Osteocyte (in vitro differentiated cells): Measurements from ENCODE around the gene STK32A. TPM values are rescaled to one million over a fixed set of nuclear protein-coding genes. Genes with fewer than 3 reads are reported as not detected.
"Not testable (repeated sequence)": the region's sequence is repeated elsewhere in the genome, so short reads cannot be mapped to it uniquely, and the experiment has no call there.

Experiments used
- DNase-seq: peaks from one replicate; pipeline ENCODE4 v3.0.0; 2021; ENCODE audit warnings: mixed read lengths; ENCODE audit not compliant: unreplicated experiment; ENCODE audit errors: extremely low spot score
- H3K27ac Mint-ChIP-seq: one replicate; pipeline ENCODE4 v1.8.0; 2021; ENCODE audit warnings: mild to moderate bottlenecking, mixed read lengths; ENCODE audit not compliant: unreplicated experiment
- H3K27me3 Mint-ChIP-seq: one replicate; pipeline ENCODE4 v1.8.0; 2021; ENCODE audit warnings: mixed read lengths; ENCODE audit not compliant: unreplicated experiment
- H3K36me3 Mint-ChIP-seq: one replicate; pipeline ENCODE4 v1.8.0; 2021; ENCODE audit warnings: mixed read lengths; ENCODE audit not compliant: unreplicated experiment
- H3K4me1 Mint-ChIP-seq: one replicate; pipeline ENCODE4 v1.8.0; 2021; ENCODE audit warnings: mixed read lengths; ENCODE audit not compliant: unreplicated experiment
- H3K4me3 Mint-ChIP-seq: one replicate; pipeline ENCODE4 v1.8.0; 2021; ENCODE audit warnings: mild to moderate bottlenecking, moderate library complexity, mixed read lengths; ENCODE audit not compliant: unreplicated experiment
- H3K9me3 Mint-ChIP-seq: one replicate; pipeline ENCODE4 v1.8.0; 2021; ENCODE audit warnings: mixed read lengths; ENCODE audit not compliant: unreplicated experiment
- total RNA-seq: library from RNA; stranded (reverse); gene quantifications from 2 replicates; pipeline ENCODE4 v1.2.1, GENCODE V29; 2021
- TF ChIP-seq, protein P1 (sequence below): fragments of 200-600 bp; sonication (generic); IDR thresholded peaks from 2 replicates; pipeline ENCODE4 v1.5.0; 2021; ENCODE audit warnings: antibody characterized with exemption, mild to moderate bottlenecking, moderate library complexity

The STK32A gene
- total RNA-seq, 1 donor from 2014 or later, result not detected

DNA sequence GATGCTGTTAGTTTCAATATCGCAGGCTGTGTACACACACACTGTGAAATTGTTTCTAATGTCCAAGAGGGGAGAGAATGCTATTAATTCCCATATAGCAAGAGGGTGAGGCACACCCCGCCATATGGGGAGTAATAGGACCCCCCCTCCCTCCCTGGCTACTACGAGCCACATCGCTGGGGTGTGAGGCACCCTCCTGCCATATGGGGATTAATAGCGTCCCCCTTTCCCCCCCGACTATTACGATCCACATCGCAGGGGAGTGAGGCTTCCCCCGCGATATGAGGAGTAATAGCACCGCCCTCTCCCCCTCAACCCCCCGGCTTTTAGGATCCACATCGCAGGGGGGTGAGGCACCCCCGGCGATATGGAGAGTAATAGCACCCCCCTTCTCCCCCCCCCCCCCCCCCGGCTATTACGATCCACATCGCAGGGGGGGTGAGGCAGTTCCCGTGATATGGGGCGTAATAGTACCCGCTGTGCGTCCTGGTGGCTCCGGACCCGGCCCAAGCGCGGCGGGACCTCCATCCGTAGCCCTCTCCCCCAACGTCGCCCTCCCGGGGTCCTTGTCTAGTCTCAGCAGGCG, 494 bp upstream of the STK32A start:
- Mint-ChIP-seq H3K4me3 (peak overlapping the region; percentile 61), H3K27me3 (peaks cover 59% of the 10 kb centered on the region), H3K36me3 (no peaks in the 10 kb centered on the region), H3K4me1 (peaks cover 5% of the 10 kb centered on the region), H3K9me3 (no peaks in the 10 kb centered on the region), H3K27ac (no peak overlapping the region)
- DNase-seq, result no peak
- TF ChIP-seq, protein P1, sequence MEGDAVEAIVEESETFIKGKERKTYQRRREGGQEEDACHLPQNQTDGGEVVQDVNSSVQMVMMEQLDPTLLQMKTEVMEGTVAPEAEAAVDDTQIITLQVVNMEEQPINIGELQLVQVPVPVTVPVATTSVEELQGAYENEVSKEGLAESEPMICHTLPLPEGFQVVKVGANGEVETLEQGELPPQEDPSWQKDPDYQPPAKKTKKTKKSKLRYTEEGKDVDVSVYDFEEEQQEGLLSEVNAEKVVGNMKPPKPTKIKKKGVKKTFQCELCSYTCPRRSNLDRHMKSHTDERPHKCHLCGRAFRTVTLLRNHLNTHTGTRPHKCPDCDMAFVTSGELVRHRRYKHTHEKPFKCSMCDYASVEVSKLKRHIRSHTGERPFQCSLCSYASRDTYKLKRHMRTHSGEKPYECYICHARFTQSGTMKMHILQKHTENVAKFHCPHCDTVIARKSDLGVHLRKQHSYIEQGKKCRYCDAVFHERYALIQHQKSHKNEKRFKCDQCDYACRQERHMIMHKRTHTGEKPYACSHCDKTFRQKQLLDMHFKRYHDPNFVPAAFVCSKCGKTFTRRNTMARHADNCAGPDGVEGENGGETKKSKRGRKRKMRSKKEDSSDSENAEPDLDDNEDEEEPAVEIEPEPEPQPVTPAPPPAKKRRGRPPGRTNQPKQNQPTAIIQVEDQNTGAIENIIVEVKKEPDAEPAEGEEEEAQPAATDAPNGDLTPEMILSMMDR, result no peak

DNA sequence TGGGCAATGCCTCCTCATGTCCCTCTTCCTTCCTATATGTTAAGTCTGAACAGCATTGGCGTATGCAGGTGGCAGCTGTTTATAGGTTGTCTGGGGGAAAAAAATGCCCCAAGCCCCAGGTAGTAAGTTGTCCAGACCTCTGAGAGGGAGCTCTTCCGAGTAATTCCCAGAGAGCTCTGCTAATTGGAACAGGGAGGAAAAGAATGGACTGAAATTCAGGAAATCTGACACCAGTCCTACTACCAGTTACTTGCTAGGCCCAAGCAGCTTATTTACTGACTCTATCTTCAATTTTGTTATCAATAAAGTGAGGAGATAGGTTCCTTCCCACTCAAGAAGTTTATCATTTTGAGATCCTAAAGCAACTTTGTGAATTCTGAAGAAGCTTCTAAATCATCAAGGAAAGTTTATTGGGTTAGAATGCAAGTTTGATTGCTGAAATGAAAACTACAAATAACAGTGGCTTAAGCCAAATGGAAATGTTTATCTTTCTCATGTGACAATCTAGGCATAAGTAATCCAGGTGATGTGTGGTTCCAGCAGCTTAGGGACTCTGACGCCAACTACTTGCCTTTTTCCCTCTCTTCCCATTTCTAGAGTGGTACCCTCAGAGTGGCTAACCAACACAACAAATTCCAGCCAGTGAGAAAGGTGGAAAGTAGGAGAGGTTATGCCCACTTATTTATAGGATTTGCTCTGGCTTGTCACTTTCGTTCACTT, 5.6 kb downstream of the STK32A start:
- no peaks in the 10 kb centered on the region for H3K4me1 Mint-ChIP-seq
- peaks cover 57% of the 10 kb centered on the region for H3K27me3 Mint-ChIP-seq
- no peaks in the 10 kb centered on the region for H3K9me3 Mint-ChIP-seq
- TF ChIP-seq, protein P1, result no peak
- DNase-seq, result no peak
- H3K27ac Mint-ChIP-seq, result no peak overlapping the region
- H3K4me3 Mint-ChIP-seq, result no peak overlapping the region
- no peaks in the 10 kb centered on the region for H3K36me3 Mint-ChIP-seq

DNA sequence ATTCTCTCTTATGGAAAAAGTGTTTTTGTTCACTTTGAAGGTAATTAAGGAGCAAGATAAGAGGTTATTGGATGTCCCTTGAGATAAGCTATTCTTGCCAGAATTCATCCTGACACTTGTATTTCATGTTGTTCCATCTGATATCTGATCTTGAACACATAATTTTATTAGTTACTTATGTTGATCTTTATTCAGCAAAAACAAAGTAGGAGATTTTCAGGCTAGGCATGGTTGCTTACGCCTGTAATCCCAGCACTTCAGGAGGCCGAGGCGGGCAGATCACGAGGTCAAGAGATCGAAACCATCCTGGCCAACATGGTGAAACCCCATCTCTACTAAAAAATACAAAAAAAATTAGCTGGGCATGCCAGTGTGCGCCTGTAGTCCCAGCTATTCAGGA, 8.4 kb downstream of the STK32A start:
- not testable (repeated sequence) for H3K9me3 Mint-ChIP-seq, H3K36me3 Mint-ChIP-seq, H3K4me3 Mint-ChIP-seq, DNase-seq, H3K4me1 Mint-ChIP-seq, H3K27ac Mint-ChIP-seq
- peaks cover 36% of the 10 kb centered on the region for H3K27me3 Mint-ChIP-seq

DNA sequence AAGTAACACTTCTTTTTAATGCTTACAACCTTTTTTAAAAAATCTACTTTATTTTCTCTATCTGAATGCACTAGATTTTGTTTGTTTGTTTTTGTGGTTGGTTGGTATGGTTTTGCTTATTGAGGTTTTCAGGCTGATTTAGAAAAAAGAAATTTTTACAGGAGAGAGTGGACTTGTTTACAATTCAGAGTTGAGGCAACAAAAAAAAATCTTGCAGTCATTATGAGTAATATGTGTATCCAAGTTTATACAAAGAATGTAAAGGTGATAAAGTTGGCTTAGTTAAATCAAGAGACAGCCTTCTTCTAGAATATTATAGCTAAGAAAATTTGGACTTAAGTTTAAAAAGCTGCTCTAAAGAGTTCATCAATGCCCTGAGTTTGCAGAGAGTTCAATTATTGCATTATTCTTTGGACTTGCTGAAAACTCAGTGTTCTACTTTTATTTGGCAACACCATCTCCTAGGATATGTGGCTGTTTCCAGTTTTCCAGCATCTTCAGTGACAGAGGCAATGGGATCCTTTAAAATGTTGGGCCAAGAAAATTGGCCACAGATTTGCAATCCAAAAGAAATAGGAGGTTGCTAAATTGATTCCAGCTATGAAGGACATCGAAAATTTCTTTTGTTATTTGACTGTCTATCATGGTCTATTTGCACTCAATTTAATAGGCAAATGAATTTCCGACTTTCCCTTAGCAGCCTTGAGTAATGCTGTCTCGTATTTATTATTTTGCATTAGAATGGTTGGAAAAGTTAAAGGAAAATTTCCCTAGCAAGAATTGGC, 10.7 kb downstream of the STK32A start:
- H3K27me3 Mint-ChIP-seq, result peaks cover 26% of the 10 kb centered on the region
- no peak overlapping the region for H3K4me3 Mint-ChIP-seq
- H3K4me1 Mint-ChIP-seq, result no peaks in the 10 kb centered on the region
- no peak overlapping the region for H3K27ac Mint-ChIP-seq
- H3K9me3 Mint-ChIP-seq, result no peaks in the 10 kb centered on the region
- DNase-seq, result no peak
- H3K36me3 Mint-ChIP-seq, result no peaks in the 10 kb centered on the region
- TF ChIP-seq, protein P1, result no peak

DNA sequence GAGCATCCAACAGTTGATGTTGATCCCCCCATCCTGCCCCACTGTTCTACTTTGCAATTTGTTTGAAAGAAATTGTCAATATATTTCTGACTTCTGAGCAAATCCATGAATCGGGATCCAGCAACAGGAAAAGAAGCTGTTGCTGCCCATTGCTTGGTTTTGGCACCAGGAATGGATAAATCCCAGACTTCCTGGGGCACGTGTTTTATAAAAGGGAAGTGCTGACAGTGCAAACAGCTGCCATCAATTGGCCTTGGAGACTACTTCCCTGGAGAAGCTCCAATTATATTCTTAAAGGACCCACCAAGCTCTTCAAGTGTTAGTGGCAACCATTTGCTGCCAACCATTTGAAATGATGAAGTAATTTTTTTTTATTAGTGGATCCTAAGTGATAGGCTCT, 13.7 kb downstream of the STK32A start:
- H3K9me3 Mint-ChIP-seq, result no peaks in the 10 kb centered on the region
- H3K27me3 Mint-ChIP-seq, result peaks cover 18% of the 10 kb centered on the region
- no peaks in the 10 kb centered on the region for H3K36me3 Mint-ChIP-seq
- H3K27ac Mint-ChIP-seq, result no peak overlapping the region
- TF ChIP-seq, protein P1, result no peak
- DNase-seq, result no peak
- H3K4me3 Mint-ChIP-seq, result no peak overlapping the region
- H3K4me1 Mint-ChIP-seq, result no peaks in the 10 kb centered on the region
